Activated CD4-positive, alpha-beta T cell treated with anti-CD3 and anti-CD28 coated beads for 1 hour (primary cell): ENCODE data around the gene IFFO2.

Source experiments
- DNase-seq: peaks from one replicate; pipeline ENCODE4 v3.0.0-alpha.2; 2020

IFFO2 gene

GRCh38 chr1:18949686-18950400 lies 6.6 kb downstream of the IFFO2 start:
- no peak for DNase-seq

DNA sequence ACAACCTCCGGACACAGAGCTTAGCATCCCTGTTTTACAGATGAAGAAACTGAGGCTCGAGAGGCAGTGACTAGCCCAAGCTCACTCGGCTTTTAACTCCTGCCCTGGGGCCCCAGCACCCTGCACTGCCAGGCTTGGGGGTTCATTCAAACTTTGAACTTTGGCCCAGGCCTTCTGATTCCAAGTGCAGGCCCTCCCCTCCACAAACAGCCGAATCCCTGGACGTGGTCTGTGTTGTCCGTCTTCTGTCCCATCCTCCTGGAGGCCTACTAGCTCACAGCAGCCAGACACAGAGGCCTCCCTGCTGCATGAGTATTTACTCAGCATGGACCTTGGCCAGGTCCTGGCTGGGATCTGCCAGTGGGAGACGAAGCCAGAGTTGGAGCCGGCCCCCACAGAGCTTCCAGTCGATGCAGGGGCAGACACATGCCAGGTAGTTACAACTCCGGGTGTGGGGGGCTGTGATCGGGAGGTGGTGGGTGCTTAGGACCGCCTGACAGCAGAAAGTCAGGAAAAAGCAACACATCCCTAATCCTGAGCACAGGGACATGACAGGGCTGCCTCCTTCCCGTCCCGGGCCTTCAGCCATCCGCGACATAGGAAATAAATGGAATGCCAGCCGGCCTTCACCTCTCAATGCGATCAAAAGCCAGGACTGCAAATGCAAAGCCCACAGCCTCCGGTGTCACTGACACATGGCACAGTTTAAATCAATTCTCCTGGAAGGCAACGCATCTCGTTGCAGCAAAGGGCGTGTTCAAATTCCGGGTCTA lies 7.4 kb downstream of the IFFO2 start:
- no peak for DNase-seq

GRCh38 chr1:18948048-18948912 lies 8.2 kb downstream of the IFFO2 start:
- no peak for DNase-seq

GRCh38 chr1:18947570-18947969 lies 8.9 kb downstream of the IFFO2 start:
- no peak for DNase-seq

DNA sequence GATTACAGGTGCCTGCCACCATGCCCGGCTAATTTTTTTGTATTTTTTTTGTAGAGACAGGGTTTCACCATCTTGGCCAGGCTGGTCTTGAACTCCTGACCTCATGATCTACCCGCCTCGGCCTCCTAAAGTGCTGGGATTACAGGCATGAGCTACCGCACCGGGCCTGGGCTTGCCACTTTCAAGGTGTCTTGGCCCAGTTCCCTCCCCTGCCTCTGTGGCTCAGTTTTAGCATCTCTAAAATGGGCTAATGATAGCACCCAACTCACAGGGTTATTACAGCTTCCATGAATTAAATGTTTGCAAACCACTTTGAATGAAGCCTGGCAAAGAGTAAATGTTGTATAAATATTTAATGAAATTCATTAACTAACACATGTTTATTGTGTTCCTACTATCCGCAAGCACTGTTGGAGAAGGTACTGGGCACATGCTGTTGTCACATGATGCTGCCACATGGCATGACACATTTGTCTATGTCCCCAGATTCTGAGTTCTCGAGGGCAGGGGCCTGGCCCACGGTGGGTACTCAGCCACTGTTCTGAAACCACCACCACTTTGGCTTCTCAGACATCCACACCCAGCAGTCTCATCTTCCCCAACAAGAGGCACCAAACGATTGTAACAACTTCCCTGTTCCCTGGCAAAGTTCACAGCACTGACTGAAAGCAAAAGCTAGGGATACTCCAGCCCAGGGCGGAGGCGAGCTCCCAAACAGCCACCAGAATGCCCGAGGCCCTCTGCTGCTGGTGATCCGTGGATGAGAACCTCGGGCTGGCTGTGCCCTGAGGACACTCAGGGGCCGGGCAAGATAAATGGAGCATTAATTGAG lies 9.7 kb downstream of the IFFO2 start:
- DNase-seq = no peak

DNA sequence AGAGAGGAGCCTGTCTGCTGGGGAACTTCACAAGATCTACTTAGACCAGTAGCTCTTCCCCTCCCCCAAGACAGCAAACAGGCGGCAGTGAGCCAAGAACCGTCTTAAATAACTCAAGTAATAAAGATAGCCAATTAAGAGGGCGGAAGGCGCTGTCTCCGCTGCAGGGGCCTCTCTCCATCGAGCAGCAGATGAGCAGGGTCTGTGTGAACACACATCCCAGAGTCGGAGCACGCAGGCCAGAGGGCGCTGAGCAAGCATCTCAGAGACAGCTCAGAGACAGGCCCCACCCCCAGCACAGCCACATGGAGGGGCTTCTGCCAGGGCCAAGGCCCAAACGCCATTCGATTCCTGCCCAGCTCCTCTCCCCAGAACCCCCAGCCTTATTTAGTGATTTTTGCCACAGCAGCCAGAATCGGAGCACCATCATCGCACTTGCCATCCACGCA lies 11.1 kb downstream of the IFFO2 start:
- no peak for DNase-seq

DNA sequence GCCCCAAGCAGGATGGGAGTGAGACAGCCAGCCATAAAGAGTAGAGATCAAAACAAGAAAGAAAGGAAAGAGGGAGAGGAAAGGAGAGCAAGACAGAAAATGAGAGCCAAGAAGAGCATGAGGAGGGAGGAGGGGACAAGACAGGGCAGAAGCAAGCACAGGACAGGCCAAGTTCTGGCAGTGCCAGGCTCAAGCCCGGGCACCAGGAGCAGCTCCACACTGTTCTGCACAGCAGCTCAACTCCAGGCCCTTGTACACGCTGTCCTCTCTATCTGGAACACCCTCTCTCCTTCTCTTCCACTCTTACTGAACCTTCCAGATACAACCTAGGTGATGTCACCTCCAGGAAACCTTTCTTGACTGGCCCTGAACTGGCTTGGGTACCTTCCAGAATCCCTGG lies 11.7 kb downstream of the IFFO2 start:
- DNase-seq = no peak

GRCh38 chr1:18943914-18944572 lies 12.4 kb downstream of the IFFO2 start:
- no peak for DNase-seq

DNA sequence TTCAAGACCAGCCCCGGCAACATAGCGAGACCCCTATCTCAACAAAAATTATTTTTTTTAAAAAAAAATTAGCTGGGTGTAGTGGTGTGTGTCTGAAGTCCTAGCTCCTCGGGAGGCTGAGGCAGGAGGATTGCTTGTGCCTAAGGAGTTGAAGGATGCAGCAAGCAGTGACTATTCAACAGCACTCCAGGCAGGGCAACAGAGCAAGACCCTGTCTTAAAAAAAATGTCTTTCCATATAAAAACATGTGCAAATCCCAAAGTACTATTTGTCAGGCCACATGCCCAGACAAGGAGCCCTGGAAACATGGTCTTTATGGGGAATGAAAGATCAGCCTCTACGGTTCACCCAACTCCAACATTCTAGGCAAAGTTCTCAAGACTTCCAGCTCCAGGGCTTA lies 13.3 kb downstream of the IFFO2 start:
- no peak for DNase-seq

- no peak for DNase-seq
Observed at GRCh38 chr1:18942340-18942739, 14.1 kb downstream of the IFFO2 start.

DNA sequence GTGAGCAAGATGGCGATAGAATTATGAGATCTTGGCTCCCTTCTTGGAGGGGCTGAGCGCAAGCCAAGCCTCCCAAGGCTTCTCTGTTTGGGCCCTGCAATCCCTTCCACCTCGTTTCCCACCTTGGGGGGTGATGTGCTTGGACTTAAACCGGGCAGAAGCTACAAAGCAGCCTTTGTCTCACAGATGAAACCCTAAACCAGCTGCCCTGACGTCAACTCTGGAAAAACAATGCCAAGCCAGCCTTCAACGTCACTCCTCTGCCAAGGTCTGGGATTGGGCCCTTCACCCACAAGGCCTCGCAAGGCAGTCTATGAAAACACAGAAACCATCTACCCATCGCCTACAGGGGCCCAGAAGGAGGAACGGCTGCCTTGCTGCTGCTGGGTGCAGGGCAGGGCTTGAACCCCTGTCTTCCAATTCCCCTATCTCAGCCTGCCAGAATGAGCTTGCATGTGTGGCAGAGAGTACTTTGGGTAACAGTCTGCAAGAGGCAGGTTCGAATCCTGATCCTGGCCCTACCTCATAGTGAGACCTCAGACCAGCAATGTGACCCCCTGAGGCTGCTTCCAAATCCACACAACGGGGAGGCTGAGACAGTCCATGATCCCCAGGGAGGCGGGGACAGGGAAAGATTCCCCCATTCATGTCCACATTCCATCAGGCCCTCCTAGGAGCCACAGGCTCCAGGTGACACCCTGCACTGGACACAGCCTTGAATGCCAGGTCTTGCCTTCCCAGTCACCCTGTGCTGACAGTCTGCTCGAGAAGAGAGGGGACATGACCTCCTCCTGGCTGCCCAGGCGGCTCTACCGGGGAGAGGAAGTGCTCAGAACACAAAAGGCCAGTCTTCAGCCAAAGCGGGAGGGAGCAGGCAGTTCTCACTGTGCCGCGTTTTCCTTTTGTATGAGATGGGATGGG lies 15.0 kb downstream of the IFFO2 start:
- no peak for DNase-seq

GRCh38 chr1:18940303-18941020 lies 16.0 kb downstream of the IFFO2 start:
- DNase-seq = no peak

- DNase-seq = no peak
Observed at GRCh38 chr1:18939398-18940302, 16.8 kb downstream of the IFFO2 start.

GRCh38 chr1:18938707-18939070 lies 17.8 kb downstream of the IFFO2 start:
- no peak for DNase-seq

- no peak for DNase-seq
Observed at GRCh38 chr1:18938008-18938706, 18.3 kb downstream of the IFFO2 start.

- DNase-seq = no peak
Observed at GRCh38 chr1:18937539-18937938, 18.9 kb downstream of the IFFO2 start.

DNA sequence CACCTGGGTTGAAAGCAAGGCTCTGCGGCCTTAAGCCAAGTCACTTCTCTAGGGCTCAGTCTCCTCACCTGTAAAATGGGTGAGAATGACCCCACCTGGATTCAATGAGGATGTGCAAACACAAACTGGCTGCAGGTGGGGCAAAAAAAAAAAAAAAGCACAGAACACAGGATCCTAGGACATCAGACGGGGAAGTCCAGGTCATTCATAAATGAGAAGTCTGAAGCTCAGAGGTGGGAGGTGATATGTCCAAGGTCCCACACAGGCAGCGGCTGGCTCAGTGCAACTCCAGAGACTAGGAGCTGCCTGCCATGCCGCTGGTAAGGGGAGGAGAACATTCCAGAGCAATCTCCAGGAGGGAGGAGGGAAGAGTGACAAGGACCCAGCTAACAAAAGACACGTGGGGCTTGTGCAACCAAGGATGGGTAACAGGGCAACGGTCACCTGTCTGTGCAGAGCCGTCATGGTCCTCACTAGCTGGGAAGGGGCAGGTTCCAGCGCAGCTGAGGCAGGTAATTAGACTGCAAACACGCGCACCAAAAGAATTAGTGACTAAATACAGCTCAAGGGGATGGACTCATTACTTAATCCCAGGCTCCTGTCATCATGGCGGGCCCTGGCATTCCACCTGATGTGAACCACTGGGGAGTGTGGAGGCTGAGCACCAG lies 19.5 kb downstream of the IFFO2 start:
- DNase-seq = no peak

DNA sequence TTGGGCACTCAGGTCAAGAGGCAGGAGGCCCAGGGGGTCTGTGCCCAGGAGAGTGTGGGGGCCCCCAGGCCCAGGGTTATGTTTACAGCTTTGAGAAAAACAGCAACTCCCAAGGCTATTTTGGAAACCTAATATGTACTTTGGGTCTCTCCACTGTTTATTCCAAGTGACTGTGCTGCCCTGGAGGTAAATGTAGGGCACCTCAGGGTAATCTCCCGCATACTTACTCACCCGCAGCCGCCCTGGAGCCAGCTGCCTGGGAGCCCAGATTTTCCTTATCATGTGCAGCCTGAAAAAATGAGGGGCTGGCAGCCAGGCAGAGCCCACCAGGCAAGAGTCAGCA lies 20.0 kb downstream of the IFFO2 start:
- DNase-seq = no peak
